Measurements from ENCODE around the gene GPR21.

Gene GPR21

GRCh38 chr9:123020796-123021195 is 12.7 kb upstream of the GPR21 start:
- TF ChIP-seq SPI1 (IDR thresholded peaks at IDR 0.05; ENCODE audit: borderline replicate concordance, low read depth) (no peak), GABPA (IDR thresholded peaks at IDR 0.05; ENCODE audit: low read depth) (no peak), REST (IDR thresholded peaks at IDR 0.05; ENCODE audit: insufficient replicate concordance, low read depth) (no peak), CTCF (IDR thresholded peaks at IDR 0.05; ENCODE audit: insufficient read depth, low read length) (no peak), POLR2AphosphoS5 (IDR thresholded peaks at IDR 0.05; ENCODE audit: low read depth) (no peak)
- DNase-seq (ENCODE audit: low read depth in 1 of 2, low spot score in 1 of 2): no peak
- no peaks in the 10 kb centered on the region for H3K27me3 ChIP-seq (ENCODE audit: insufficient read depth, poor library complexity, severe bottlenecking)

GRCh38 chr9:123026425-123026824 is 7.0 kb upstream of the GPR21 start:
- no peak overlapping the region for H3K4me3 ChIP-seq (replicated peaks; ENCODE audit: insufficient read depth, low read length)
- TF ChIP-seq CTCF (IDR thresholded peaks at IDR 0.05; ENCODE audit: insufficient read depth, low read length) (no peak), SPI1 (IDR thresholded peaks at IDR 0.05; ENCODE audit: borderline replicate concordance, low read depth) (no peak), REST (IDR thresholded peaks at IDR 0.05; ENCODE audit: insufficient replicate concordance, low read depth) (no peak), GABPA (IDR thresholded peaks at IDR 0.05; ENCODE audit: low read depth) (no peak)
- no peak for DNase-seq (ENCODE audit: low read depth in 1 of 2, low spot score in 1 of 2)
- no peaks in the 10 kb centered on the region for H3K27me3 ChIP-seq (ENCODE audit: insufficient read depth, poor library complexity, severe bottlenecking)
- H3K27ac ChIP-seq (replicated peaks): no peak overlapping the region

More at GRCh38 chr9:123020796-123021195, 12.7 kb upstream of the GPR21 start:
- no peak overlapping the region for H3K4me3 ChIP-seq (replicated peaks; ENCODE audit: insufficient read depth, low read length)
- H3K27ac ChIP-seq (replicated peaks): no peak overlapping the region

GRCh38 chr9:123027517-123027916 is 6.0 kb upstream of the GPR21 start:
- H3K4me3 ChIP-seq (replicated peaks; ENCODE audit: insufficient read depth, low read length): no peak overlapping the region
- H3K27me3 ChIP-seq (ENCODE audit: insufficient read depth, poor library complexity, severe bottlenecking): no peaks in the 10 kb centered on the region
- no peak overlapping the region for H3K27ac ChIP-seq (replicated peaks)
- TF ChIP-seq SPI1 (IDR thresholded peaks at IDR 0.05; ENCODE audit: borderline replicate concordance, low read depth): no peak
- TF ChIP-seq POLR2AphosphoS5 (IDR thresholded peaks at IDR 0.05; ENCODE audit: low read depth): no peak
- no peak for TF ChIP-seq GABPA (IDR thresholded peaks at IDR 0.05; ENCODE audit: low read depth)
- no peak for TF ChIP-seq REST (IDR thresholded peaks at IDR 0.05; ENCODE audit: insufficient replicate concordance, low read depth)
- TF ChIP-seq CTCF (IDR thresholded peaks at IDR 0.05; ENCODE audit: insufficient read depth, low read length): no peak
- DNase-seq (ENCODE audit: low read depth in 1 of 2, low spot score in 1 of 2): no peak
